ENCODE data around the gene GALNT9.
A peak's percentile ranks its signal among the peaks of the same experiment; 100 is the strongest.

DNA sequence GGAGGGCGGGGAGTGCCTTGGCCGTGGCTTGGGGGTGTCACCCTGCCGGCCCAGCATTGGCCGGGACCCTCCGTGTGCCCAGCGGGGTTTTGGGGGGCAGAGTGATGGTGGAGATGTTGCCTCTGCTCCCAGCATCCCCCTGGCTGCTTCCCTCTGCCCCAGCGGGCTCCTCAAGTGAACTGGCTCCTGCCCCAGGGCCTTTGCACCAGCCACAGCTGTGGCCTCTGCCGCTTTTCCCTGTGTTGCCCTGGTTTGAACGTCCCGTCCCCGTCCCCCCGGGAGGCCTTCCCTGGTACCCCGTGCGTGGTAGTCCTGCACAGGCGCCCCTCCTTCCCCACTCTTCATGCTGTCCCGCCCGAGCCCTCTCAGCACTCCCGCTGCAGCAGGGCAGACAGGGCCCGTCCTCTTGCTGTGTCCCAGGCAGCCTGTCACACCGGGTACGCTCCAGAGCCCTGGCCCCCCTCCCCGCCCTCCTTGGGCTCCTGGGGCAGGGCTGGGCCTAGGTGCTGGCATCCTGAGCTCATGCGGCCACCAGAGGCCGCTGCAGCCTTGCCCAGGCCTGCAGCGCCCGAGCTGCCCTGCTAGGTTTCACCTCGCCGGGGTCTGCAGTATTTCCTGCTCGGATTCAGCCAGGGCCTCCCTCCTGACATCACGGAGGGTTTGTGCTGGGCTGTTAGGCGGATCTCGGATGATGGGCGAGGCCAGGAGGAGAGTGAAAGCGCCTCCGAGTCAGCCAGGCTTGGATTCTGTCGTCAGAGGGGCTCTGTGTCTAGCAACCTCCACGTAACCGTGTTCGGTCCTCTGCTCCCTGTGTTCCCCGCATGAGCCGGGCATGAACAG, 175.7 kb downstream of the GALNT9 start:
- TF ChIP-seq CTCF (IDR thresholded peaks at IDR 0.05) (peak; percentile 87), TEAD4 (IDR thresholded peaks at IDR 0.05; ENCODE audit: borderline replicate concordance, insufficient read depth) (no peak), POLR2AphosphoS5 (IDR thresholded peaks at IDR 0.05; ENCODE audit: low read depth, low read length) (no peak), RCOR1 (IDR thresholded peaks at IDR 0.05; ENCODE audit: low read length) (no peak), SMC3 (IDR thresholded peaks at IDR 0.05; ENCODE audit: low read depth, low read length) (peak; percentile 86), GABPA (IDR thresholded peaks at IDR 0.05; ENCODE audit: low read depth) (no peak), EZH2phosphoT487 (IDR thresholded peaks at IDR 0.05; ENCODE audit: borderline replicate concordance, low read depth) (no peak), REST (IDR thresholded peaks at IDR 0.05; ENCODE audit: low read depth, low read length) (no peak), EP300 (IDR thresholded peaks at IDR 0.05; ENCODE audit: borderline replicate concordance in 1 of 2, low read depth in 1 of 2, low read length in 1 of 2) (no peak)

Data from SK-N-SH (cell line).